ENCODE measurements around the gene HTR1D.
"Not testable (repeated sequence)": the region's sequence is repeated elsewhere in the genome, so short reads cannot be mapped to it uniquely, and the experiment has no call there.

The HTR1D gene

DNA sequence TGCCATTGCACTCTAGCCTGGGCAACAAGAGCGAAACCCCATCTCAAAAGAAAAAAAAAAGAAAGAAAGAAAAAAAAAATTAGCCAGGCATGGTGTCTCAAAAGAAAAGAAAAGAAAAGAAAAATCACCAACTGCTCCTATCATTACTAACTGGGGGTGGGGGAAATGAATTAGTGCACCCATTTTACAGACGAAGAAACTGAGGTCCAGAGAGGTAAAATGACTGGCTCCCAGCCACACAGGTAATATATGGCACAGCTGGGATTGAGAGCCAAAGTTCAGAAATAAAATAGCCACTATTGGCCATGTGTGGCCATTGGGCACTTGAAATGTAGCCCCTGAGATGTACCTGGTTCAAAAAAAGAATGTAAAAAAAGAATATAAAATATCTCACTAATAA, 8.8 kb downstream of the HTR1D start:
- H3K36me3 ChIP-seq: no peaks in the 10 kb centered on the region
- no peak overlapping the region for H3K27ac ChIP-seq
- no peak for DNase-seq
- no peak overlapping the region for H3K4me3 ChIP-seq (ENCODE audit: low read depth, low read length)
- H3K9me3 ChIP-seq (ENCODE audit: severe bottlenecking): no peaks in the 10 kb centered on the region
- TF ChIP-seq, protein P1, sequence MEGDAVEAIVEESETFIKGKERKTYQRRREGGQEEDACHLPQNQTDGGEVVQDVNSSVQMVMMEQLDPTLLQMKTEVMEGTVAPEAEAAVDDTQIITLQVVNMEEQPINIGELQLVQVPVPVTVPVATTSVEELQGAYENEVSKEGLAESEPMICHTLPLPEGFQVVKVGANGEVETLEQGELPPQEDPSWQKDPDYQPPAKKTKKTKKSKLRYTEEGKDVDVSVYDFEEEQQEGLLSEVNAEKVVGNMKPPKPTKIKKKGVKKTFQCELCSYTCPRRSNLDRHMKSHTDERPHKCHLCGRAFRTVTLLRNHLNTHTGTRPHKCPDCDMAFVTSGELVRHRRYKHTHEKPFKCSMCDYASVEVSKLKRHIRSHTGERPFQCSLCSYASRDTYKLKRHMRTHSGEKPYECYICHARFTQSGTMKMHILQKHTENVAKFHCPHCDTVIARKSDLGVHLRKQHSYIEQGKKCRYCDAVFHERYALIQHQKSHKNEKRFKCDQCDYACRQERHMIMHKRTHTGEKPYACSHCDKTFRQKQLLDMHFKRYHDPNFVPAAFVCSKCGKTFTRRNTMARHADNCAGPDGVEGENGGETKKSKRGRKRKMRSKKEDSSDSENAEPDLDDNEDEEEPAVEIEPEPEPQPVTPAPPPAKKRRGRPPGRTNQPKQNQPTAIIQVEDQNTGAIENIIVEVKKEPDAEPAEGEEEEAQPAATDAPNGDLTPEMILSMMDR (IDR thresholded peaks at IDR 0.05; ENCODE audit: low read depth, low read length): no peak
- H3K27me3 ChIP-seq (ENCODE audit: insufficient read depth, low read depth, severe bottlenecking): no peaks in the 10 kb centered on the region

DNA sequence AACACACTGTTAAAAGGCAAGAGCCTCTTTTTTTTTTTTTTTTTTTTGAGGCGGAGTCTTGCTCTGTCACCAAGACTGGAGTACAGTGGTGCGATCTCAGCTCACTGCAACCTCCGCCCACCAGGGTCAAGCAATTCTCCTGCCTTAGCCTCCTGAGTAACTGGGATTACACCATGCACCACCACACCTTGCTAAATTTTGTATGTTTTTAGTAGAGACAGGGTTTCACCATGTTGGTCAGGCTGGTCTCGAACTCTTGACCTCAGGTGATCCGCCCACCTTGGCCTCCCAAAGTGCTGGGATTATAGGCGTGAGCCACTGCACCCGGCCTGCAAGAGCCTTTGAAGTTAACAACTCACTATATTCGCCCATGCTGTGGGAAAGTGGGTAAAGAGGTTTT, 9.6 kb downstream of the HTR1D start:
- not testable (repeated sequence) for H3K4me3 ChIP-seq (ENCODE audit: low read depth, low read length); H3K9me3 ChIP-seq (ENCODE audit: severe bottlenecking); DNase-seq; H3K36me3 ChIP-seq; H3K27ac ChIP-seq; H3K27me3 ChIP-seq (ENCODE audit: insufficient read depth, low read depth, severe bottlenecking)

GRCh38 chr1:23202263-23202749, 15.0 kb downstream of the HTR1D start:
- TF ChIP-seq, protein P1 (IDR thresholded peaks at IDR 0.05; ENCODE audit: low read depth, low read length): no peak
- Histone ChIP-seq H3K27ac (no peak overlapping the region), H3K27me3 (ENCODE audit: insufficient read depth, low read depth, severe bottlenecking) (no peaks in the 10 kb centered on the region), H3K9me3 (ENCODE audit: severe bottlenecking) (no peaks in the 10 kb centered on the region), H3K4me3 (ENCODE audit: low read depth, low read length) (no peak overlapping the region), H3K36me3 (no peaks in the 10 kb centered on the region)
- DNase-seq: no peak

GRCh38 chr1:23200883-23201282, 16.4 kb downstream of the HTR1D start:
- Histone ChIP-seq H3K4me3 (ENCODE audit: low read depth, low read length) (no peak overlapping the region), H3K27ac (no peak overlapping the region), H3K27me3 (ENCODE audit: insufficient read depth, low read depth, severe bottlenecking) (no peaks in the 10 kb centered on the region), H3K9me3 (ENCODE audit: severe bottlenecking) (no peaks in the 10 kb centered on the region), H3K36me3 (no peaks in the 10 kb centered on the region)
- no peak for DNase-seq
- TF ChIP-seq, protein P1 (IDR thresholded peaks at IDR 0.05; ENCODE audit: low read depth, low read length): no peak

- H3K4me3 ChIP-seq (ENCODE audit: low read depth, low read length): no peak overlapping the region
- no peaks in the 10 kb centered on the region for H3K9me3 ChIP-seq (ENCODE audit: severe bottlenecking)
These were observed 18.9 kb downstream of the HTR1D start for GRCh38 chr1:23198373-23198772.

GRCh38 chr1:23196627-23197328, 20.5 kb downstream of the HTR1D start:
- Histone ChIP-seq H3K9me3 (ENCODE audit: severe bottlenecking) (no peaks in the 10 kb centered on the region), H3K36me3 (no peaks in the 10 kb centered on the region), H3K27me3 (ENCODE audit: insufficient read depth, low read depth, severe bottlenecking) (no peaks in the 10 kb centered on the region), H3K4me3 (ENCODE audit: low read depth, low read length) (no peak overlapping the region), H3K27ac (no peak overlapping the region)
- DNase-seq: no peak
- TF ChIP-seq, protein P1 (IDR thresholded peaks at IDR 0.05; ENCODE audit: low read depth, low read length): no peak

More at GRCh38 chr1:23198373-23198772, 18.9 kb downstream of the HTR1D start:
- Histone ChIP-seq H3K27ac (no peak overlapping the region), H3K27me3 (ENCODE audit: insufficient read depth, low read depth, severe bottlenecking) (no peaks in the 10 kb centered on the region), H3K36me3 (no peaks in the 10 kb centered on the region)
- TF ChIP-seq, protein P1 (IDR thresholded peaks at IDR 0.05; ENCODE audit: low read depth, low read length): no peak
- no peak for DNase-seq

All from WERI-Rb-1 (cell line).